C4-2B (cell line): ENCODE results near the gene ZFAND3.

ENCODE experiments used
- CTCF ChIP-seq: fragments of 450-650 bp; conservative IDR thresholded peaks from 2 replicates; pipeline ENCODE4 v1.5.1; 2017; ENCODE audit warnings: mild to moderate bottlenecking
- ZFX ChIP-seq: fragments of 450-650 bp; IDR thresholded peaks from 2 replicates; pipeline ENCODE4 v1.6.1; 2017

- TF ChIP-seq CTCF (no peak), ZFX (no peak)
Measured at GRCh38 chr6:38156818-38157565, 337.5 kb downstream of the ZFAND3 start.
